NOMO-1 treated with dmso at 0.1 percent for 144 hours (cell line): ENCODE data around the gene COCH.
"Not testable (repeated sequence)": the region's sequence is repeated elsewhere in the genome, so short reads cannot be mapped to it uniquely, and the experiment has no call there.

Source experiments
- DNase-seq: peaks from one replicate; lab custom pipeline; 2025; ENCODE audit not compliant: unreplicated experiment; lab: John Stamatoyannopoulos, UW

Gene COCH

DNA sequence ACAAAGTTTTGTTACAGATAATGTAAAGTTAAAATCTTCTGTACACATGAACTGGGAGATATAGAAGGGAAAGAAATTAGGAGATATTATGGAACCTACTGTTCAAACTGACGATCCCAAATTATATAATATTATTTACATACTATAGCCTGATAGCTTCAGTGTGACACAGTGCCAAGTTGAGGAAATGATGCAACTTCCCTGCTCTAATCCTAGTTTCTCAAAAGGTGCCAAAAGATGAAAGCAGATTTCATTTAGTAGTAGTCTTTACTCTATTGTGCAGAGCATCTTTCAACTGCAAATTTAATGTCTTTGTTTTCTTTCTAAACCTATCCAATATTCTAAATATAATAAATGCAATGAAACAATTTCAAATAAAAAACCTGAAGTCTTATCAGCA lies 46.9 kb downstream of the COCH start:
- no peak for DNase-seq

DNA sequence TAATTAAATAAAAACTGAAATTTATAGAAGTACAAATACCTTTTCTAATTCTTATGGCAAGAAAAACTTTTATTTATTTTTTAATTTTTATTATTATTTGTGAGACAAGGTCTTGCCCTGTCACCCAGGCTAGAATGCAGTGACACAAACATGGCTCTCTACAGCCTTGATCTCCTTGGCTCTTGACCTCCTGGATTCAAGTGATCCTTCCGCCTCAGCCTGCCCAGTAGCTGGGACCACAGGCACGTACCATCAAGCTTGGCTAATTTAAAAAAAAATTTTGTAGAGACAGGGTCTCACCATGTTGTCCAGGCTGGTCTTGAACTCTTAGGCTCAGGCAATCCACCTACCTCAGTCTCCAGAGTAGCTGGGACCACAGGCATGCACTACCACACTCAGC lies 47.4 kb downstream of the COCH start:
- DNase-seq = no peak

DNA sequence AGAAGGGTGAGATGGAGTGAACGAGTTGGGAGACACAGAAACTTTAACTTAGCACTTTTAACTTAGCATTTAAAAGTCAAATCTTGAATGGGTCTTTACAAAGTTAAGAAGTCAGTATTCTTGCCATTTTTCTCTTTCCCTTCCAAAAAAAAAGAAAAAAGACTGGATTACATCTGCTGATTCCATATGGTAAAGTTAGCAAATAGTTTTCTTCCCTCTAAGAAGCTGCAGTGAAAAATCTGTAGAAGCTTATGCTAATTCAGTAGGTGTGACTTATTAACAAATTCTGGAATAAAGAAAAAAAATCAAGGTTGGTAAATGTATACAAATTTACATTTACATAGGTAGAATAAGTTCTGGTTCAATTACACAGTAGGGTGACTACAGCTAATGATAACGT lies 50.9 kb downstream of the COCH start:
- DNase-seq = no peak

DNA sequence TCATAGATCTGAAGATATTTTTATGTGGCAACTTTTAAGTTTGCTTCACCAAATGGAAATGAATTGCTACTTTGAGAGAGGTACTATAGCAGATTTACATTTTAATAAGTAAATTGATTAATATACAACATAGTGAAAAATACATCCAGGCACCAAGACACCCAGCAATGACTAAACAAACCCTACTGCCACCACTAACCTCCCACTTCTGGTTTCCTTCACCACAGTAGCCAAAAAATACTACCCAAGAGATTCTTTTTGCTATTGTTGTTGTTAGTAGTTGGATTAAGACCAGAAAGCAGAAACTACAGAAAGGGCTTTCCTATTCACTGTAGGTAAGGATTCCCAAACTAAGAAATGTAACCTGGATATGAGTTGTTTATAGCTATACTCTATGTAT lies 54.1 kb downstream of the COCH start:
- no peak for DNase-seq

DNA sequence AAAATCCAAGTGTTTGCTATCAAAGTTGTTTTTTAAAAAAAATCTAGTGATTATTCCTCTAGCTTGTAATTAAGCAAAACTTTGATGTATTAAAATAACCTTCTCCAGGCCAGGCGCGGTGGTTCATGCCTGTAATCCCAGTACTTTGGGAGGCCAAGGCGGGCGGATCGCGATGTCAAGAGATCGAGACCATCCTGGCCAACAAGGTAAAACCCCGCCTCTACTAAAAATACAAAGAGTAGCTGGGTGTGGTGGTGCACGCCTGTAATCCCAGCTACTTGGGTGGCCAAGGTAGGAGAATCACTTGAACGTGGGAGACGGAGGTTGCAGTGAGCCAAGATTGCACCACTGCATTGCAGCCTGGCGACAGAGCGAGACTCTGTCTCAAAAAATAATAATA lies 59.6 kb downstream of the COCH start:
- not testable (repeated sequence) for DNase-seq

DNA sequence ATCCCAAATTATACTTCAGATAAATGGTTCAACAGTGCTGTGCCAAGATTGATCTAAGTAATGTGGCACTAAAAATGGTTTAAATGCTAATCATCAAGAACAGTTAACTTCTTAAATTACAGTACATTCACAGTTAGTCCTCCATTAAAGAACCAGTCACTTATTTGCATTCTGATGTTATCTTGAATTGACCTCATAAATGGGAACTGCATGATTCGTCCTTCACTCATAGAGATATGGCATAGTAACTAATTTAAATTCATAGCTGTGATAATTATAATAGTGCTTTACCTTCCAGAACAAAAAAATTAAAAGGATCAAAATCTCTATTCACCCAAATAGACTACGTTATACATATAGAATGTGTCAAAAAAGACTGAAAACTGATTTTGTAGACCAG lies 61.1 kb downstream of the COCH start:
- no peak for DNase-seq

DNA sequence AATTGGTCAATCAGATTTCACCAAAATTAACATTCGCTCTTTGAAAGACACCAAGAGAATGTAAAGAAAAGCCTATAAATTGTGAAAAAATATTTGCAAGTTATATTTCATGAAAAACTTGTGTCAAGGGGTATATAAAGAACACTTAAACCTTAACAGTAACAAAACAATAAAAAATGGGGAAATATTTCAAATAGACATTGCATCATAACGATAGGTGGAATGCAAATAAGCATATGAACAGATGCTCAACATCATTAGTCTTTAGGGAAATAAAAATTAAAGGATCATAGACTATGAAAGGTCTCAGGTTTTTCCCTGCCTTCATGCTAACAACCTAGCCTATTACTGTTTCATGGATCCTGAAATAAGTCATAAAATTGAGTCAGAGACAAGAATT lies 64.3 kb downstream of the COCH start:
- no peak for DNase-seq
